AG09309 (cell line): ENCODE results near the gene HS3ST2.
"Not testable (repeated sequence)": the region's sequence is repeated elsewhere in the genome, so short reads cannot be mapped to it uniquely, and the experiment has no call there.

Source experiments
- DNase-seq: peaks from one replicate; pipeline ENCODE4 v3.0.0-alpha.2; 2010; ENCODE audit warnings: low read depth
- H3K4me3 ChIP-seq: 2 replicates; pipeline ENCODE4 v1.5.1; 2011; ENCODE audit warnings: mild to moderate bottlenecking, low read depth, low read length, moderate library complexity; ENCODE audit not compliant: control insufficient read depth
- TF ChIP-seq, protein P1 (sequence below): IDR thresholded peaks from 2 replicates; pipeline ENCODE4 v1.5.1; 2011; ENCODE audit warnings: mild to moderate bottlenecking, low read depth, low read length, inconsistent platforms; ENCODE audit not compliant: insufficient read depth, control insufficient read depth; ENCODE audit errors: missing control alignments

Gene HS3ST2

DNA sequence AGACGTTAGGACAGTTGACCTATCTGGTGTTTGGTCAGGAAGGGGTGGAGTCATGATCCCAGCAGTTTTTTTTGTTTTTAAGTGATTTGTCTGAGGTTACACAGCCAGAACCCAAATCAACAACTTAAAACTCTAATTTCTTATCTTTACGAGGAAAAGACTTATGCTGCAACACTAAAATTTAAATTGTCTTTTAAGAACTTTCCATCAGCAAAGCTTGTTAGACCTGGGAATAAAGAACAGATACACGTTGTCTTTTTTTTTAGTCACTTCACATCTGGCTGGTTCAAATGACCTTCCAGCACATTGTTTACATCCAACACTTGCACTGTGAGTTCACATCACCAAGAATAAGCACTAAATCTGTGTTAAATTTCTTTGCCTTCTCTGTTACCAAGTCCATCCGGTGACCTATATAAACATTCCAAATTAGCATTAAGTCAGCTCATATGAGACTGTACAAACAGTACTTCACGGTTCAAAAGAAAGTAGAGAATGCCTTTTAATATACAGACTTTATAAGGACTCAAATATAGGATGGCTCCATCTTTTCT, 115.0 kb downstream of the HS3ST2 start:
- H3K4me3 ChIP-seq = no peak overlapping the region
- TF ChIP-seq, protein P1, sequence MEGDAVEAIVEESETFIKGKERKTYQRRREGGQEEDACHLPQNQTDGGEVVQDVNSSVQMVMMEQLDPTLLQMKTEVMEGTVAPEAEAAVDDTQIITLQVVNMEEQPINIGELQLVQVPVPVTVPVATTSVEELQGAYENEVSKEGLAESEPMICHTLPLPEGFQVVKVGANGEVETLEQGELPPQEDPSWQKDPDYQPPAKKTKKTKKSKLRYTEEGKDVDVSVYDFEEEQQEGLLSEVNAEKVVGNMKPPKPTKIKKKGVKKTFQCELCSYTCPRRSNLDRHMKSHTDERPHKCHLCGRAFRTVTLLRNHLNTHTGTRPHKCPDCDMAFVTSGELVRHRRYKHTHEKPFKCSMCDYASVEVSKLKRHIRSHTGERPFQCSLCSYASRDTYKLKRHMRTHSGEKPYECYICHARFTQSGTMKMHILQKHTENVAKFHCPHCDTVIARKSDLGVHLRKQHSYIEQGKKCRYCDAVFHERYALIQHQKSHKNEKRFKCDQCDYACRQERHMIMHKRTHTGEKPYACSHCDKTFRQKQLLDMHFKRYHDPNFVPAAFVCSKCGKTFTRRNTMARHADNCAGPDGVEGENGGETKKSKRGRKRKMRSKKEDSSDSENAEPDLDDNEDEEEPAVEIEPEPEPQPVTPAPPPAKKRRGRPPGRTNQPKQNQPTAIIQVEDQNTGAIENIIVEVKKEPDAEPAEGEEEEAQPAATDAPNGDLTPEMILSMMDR = no peak
- DNase-seq = no peak

DNA sequence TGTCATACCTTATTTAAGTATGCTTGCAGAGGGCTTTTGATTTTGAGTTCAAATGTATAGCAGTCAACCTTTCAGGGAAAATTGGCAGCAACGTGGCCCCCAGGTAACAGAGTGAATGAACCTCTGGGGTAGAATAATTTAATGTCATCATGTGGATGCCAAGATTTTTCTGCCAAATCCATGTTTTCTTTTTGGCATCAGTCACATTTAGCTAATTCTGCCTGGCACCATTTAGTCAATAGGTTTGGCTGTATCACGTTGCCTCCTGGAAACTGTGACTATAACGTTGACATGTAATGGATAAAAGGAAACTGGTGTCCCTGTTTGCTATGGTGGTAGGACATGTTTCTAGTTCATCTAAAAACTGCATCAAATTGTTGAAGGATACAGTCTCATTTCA, 115.5 kb downstream of the HS3ST2 start:
- TF ChIP-seq, protein P1 = no peak
- no peak for DNase-seq
- H3K4me3 ChIP-seq = no peak overlapping the region

DNA sequence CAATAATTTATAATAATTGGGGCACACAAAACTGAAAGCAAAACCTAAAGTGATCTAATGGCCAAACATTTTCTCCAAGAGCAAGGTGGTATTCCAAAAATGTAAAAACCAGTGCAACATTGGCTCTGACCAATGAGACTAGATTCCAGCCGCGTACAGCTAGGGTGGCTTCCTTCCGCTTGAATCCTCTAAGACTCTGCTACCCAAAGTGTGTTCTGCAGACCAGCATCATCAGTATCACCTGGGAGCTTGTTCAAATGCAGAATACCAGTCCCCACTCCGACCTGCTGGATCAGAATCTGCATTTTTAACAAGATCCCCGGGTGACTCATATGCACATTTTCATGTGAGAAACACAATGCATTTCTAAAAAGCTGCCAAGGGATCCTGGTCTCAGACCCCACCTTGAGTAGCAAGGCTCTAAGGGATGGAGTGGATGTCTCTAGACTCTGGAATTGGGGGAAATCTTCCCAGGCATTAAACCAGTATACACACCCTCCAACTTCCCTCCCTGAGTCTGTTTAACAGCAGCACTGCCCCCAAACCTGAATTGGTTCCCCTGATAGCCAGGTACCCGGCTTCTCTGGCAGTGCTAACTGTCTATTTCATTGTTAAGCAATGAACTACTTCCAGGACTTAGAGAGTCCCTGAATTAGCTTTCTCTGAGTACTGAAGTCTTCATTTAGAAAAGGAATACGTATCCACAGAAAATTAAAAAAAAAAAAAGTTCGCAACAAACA, 118.2 kb downstream of the HS3ST2 start:
- TF ChIP-seq, protein P1 = no peak
- DNase-seq = no peak
- no peak overlapping the region for H3K4me3 ChIP-seq

DNA sequence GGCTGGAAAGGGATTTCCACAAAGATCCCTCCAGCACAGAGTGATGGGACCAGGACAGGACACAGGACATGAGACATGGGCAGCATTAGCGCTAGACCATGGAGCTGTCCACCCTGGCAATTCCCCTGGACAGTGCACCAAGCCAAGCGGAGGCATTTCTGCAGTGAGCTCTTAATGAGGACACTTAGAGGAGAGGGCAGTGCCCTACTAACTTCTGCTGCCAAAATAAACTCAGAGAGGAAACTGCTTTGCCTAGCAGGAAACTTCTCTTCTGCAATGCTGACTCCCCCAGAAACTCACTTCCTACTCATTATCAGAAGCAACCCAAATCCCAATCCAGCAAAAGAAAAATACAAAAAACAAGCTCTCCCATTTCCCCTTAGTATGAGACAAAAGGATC, 119.2 kb downstream of the HS3ST2 start:
- TF ChIP-seq, protein P1 = no peak
- no peak for DNase-seq
- H3K4me3 ChIP-seq = no peak overlapping the region

DNA sequence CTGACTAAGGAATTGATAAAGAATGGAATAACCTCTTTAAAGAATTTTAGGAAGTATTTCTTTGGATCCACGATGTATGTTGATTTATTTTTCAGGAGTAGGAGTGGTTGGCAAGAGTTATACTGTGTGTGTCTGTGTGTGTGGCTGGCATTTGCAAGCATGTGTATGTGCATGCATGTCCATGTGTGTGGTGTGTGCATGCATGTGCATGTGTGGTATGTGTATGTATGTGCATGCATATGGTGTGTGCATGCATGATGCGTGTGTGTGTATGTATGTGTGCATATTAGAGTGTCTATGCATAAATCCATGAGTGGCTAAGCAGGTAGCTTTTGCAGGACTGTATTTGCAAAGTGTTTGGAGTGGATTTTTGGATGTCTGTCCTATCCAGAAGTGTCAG, 120.8 kb downstream of the HS3ST2 start:
- H3K4me3 ChIP-seq = no peak overlapping the region
- TF ChIP-seq, protein P1 = no peak
- DNase-seq = no peak

DNA sequence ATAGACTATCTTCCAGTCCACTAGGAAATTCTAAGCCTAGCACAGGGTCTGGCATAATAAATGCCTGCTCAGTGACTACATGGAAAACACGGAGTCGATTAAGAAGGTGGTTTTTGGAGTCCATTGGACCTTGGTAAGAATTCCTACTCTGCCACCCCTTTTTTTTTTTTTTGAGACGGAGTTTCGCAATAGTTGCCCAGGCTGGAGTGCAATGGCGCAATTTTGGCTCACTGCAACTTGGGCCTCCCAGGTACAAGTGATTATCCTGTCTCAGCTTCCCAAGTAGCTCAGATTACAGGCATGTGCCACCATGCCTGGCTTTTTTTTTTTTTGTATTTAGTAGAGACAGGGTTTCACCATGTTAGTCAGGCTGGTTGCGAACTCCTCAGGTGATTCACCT, 123.2 kb downstream of the HS3ST2 start:
- no peak for DNase-seq
- no peak overlapping the region for H3K4me3 ChIP-seq
- TF ChIP-seq, protein P1 = no peak

DNA sequence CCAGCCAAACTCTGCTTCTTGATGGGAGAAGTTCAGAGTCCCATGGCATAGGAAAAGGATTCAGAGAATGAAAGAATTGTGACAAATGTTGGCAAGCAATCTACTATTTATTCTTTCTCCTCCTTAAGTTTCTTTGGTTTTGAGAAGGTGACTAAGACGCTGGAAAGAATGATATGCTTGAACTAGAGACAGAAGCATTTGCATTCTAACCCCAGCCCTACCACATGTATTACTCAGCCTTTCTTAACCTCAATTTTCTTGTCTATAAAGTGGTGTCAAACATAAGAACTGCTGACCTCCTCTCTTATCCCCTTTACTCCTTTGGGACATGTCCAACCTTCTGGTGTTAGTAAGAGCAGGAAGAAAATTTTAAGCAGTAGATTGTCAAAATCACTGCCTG, 124.7 kb downstream of the HS3ST2 start:
- TF ChIP-seq, protein P1 = no peak
- no peak for DNase-seq

DNA sequence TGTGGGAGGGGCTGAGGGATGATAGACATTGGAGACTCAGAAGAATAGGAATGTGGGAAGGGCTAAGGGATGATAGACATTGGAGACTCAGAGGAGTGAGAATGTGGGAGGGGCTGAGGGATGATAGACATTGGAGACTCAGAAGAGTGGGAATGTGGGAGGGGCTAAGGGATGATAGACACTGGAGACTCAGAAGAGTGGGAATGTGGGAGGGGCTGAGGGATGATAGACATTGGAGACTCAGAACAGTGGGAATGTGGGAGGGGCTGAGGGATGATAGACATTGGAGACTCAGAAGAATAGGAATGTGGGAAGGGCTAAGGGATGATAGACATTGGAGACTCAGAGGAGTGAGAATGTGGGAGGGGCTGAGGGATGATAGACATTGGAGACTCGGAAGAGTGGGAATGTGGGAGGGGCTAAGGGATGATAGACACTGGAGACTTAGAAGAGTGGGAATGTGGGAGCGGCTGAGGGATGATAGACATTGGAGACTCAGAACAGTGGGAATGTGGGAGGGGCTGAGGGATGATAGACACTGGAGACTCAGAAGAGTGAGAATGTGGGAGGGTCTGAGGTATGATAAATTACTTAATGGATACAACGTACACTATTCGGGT, 125.9 kb downstream of the HS3ST2 start:
- DNase-seq, H3K4me3 ChIP-seq: not testable (repeated sequence)

More for the DNA sequence above, 124.7 kb downstream of the HS3ST2 start:
- H3K4me3 ChIP-seq = no peak overlapping the region
